SK-N-SH (cell line): Measurements from ENCODE around the gene UTF1.

Source experiments
- EP300 ChIP-seq, 2 experiments: IDR thresholded peaks; 2 replicates each; pipeline versions ENCODE4 v1.4.0 to v1.6.1; 2012; ENCODE audit warnings: borderline replicate concordance in 1 of 2, low read depth in 1 of 2, low read length in 1 of 2
- POLR2AphosphoS5 ChIP-seq: IDR thresholded peaks from 2 replicates; pipeline ENCODE4 v1.6.1; 2012; ENCODE audit warnings: low read depth, low read length
- TCF12 ChIP-seq: IDR thresholded peaks from 2 replicates; pipeline ENCODE4 v1.4.0; 2012
- TEAD4 ChIP-seq: IDR thresholded peaks from 2 replicates; pipeline ENCODE4 v1.4.0; 2012; ENCODE audit warnings: mild to moderate bottlenecking, borderline replicate concordance; ENCODE audit not compliant: insufficient read depth

GRCh38 chr10:133184591-133185244 is 45.3 kb upstream of the UTF1 start:
- TF ChIP-seq TCF12 (no peak), POLR2AphosphoS5 (no peak), EP300 (IDR thresholded peaks at IDR 0.05; ENCODE audit: borderline replicate concordance in 1 of 2, low read depth in 1 of 2, low read length in 1 of 2) (no peak), TEAD4 (no peak)
